CD14-positive monocyte (primary cell): Measurements from ENCODE around the gene TMED1. TPM values are rescaled to one million over a fixed set of nuclear protein-coding genes. Genes with fewer than 3 reads are reported as not detected.
A peak's percentile ranks its signal among the peaks of the same experiment; 100 is the strongest.

ENCODE experiments used
- DNase-seq, 3 donors: peaks; one replicate each; pipeline ENCODE4 v3.0.0-alpha.2; 2011 to 2022
- H2AFZ ChIP-seq: 2 replicates; pipeline ENCODE4 v1.6.0; 2012; ENCODE audit warnings: mild to moderate bottlenecking, low read depth, low read length, inconsistent platforms; ENCODE audit not compliant: insufficient read depth, poor library complexity, severe bottlenecking
- H3K27ac ChIP-seq, 2 donors: 1 replicate in 1 of 2; 2 replicates in 1 of 2; pipeline ENCODE4 v1.5.1; 2012 to 2013; ENCODE audit warnings: low read length in 2 of 2, control low read depth in 1 of 2, inconsistent platforms in 1 of 2, low read depth in 1 of 2, mild to moderate bottlenecking in 1 of 2
- H3K27me3 ChIP-seq, 2 donors: one replicate each; pipeline versions ENCODE4 v1.6.0 to v1.6.1; 2011 to 2013; ENCODE audit warnings: low read length in 2 of 2; ENCODE audit not compliant: control insufficient read depth in 2 of 2, insufficient read depth in 2 of 2
- H3K36me3 ChIP-seq, 2 donors: replicated peaks in 1 of 2; 1 replicate in 1 of 2; 2 replicates in 1 of 2; pipeline versions ENCODE4 v1.5.1 to v1.6.1; 2012 to 2013; ENCODE audit warnings: low read length in 2 of 2, control low read depth in 1 of 2, inconsistent platforms in 1 of 2, mild to moderate bottlenecking in 1 of 2; ENCODE audit not compliant: insufficient read depth in 2 of 2, control insufficient read depth in 1 of 2
- H3K4me1 ChIP-seq, 2 donors: 1 replicate in 1 of 2; 2 replicates in 1 of 2; pipeline versions ENCODE4 v1.5.1 to v1.6.1; 2012 to 2013; ENCODE audit warnings: low read length in 2 of 2, control low read depth in 1 of 2, inconsistent platforms in 1 of 2, mild to moderate bottlenecking in 1 of 2, moderate library complexity in 1 of 2; ENCODE audit not compliant: insufficient read depth in 2 of 2, control insufficient read depth in 1 of 2
- H3K4me2 ChIP-seq: replicated peaks from 2 replicates; pipeline ENCODE3; 2012; ENCODE audit warnings: low read length, moderate library complexity, mild to moderate bottlenecking; ENCODE audit not compliant: poor library complexity, severe bottlenecking; ENCODE audit errors: extremely low read depth
- H3K4me3 ChIP-seq, 3 experiments: fragments of 200-600 bp in 1 of 3; sonication (generic) in 1 of 3; replicated peaks in 1 of 3; 1 replicate in 2 of 3; 2 replicates in 1 of 3; pipeline ENCODE4 v1.5.1; 2011 to 2013; ENCODE audit warnings: low read length in 3 of 3, mild to moderate bottlenecking in 3 of 3, control low read depth in 2 of 3, low read depth in 2 of 3, inconsistent platforms in 1 of 3, moderate library complexity in 1 of 3
- H3K79me2 ChIP-seq: 2 replicates; pipeline ENCODE4 v1.6.0; 2012; ENCODE audit warnings: mild to moderate bottlenecking, control low read depth, inconsistent platforms, low read length, moderate library complexity; ENCODE audit not compliant: insufficient read depth
- H3K9ac ChIP-seq: 2 replicates; pipeline ENCODE4 v1.6.0; 2017; ENCODE audit warnings: low read length, mild to moderate bottlenecking; ENCODE audit not compliant: insufficient read depth, poor library complexity, severe bottlenecking
- H3K9me3 ChIP-seq, 2 donors: replicated peaks in 1 of 2; 1 replicate in 1 of 2; 2 replicates in 1 of 2; pipeline versions ENCODE4 v1.5.1 to v1.6.1; 2012 to 2013; ENCODE audit warnings: low read length in 2 of 2, control low read depth in 1 of 2; ENCODE audit not compliant: control insufficient read depth in 1 of 2, insufficient read depth in 1 of 2
- H4K20me1 ChIP-seq: 2 replicates; pipeline ENCODE4 v1.6.0; 2012; ENCODE audit warnings: mild to moderate bottlenecking, low read length, control low read depth, moderate library complexity; ENCODE audit not compliant: insufficient read depth
- H3K27ac Mint-ChIP-seq, 7 donors: one replicate each; pipeline ENCODE4 v1.8.0; 2020; ENCODE audit warnings: mild to moderate bottlenecking in 7 of 7, mixed read lengths in 7 of 7, moderate library complexity in 6 of 7, inconsistent platforms in 2 of 7
- H3K27me3 Mint-ChIP-seq, 3 donors: one replicate each; pipeline ENCODE4 v1.8.0; 2021 to 2022; ENCODE audit warnings: low read depth in 3 of 3, mild to moderate bottlenecking in 3 of 3, mixed read lengths in 3 of 3, moderate library complexity in 3 of 3, inconsistent platforms in 1 of 3
- H3K36me3 Mint-ChIP-seq, 2 donors: one replicate each; pipeline ENCODE4 v1.8.0; 2020; ENCODE audit warnings: mixed read lengths in 2 of 2, inconsistent platforms in 1 of 2, mild to moderate bottlenecking in 1 of 2
- H3K4me1 Mint-ChIP-seq: one replicate; pipeline ENCODE4 v1.8.0; 2020; ENCODE audit warnings: mild to moderate bottlenecking, mixed read lengths
- H3K4me3 Mint-ChIP-seq, 2 donors: one replicate each; pipeline ENCODE4 v1.8.0; 2020; ENCODE audit warnings: mild to moderate bottlenecking in 2 of 2, mixed read lengths in 2 of 2, moderate library complexity in 1 of 2
- H3K9me3 Mint-ChIP-seq, 7 donors: one replicate each; pipeline ENCODE4 v1.8.0; 2020 to 2022; ENCODE audit warnings: mixed read lengths in 7 of 7, mild to moderate bottlenecking in 6 of 7, moderate library complexity in 6 of 7, inconsistent platforms in 2 of 7
- WGBS: methylation state at CpG from one replicate; pipeline ENCODE4 v1.1.5; 2013; ENCODE audit warnings: missing lambda C conversion rate; ENCODE audit not compliant: insufficient coverage; 5-methylcytosine and 5-hydroxymethylcytosine counted together
- intact Hi-C, 2 donors: fragments of 100-400 bp; cut with micrococcal nuclease; formaldehyde crosslinking; loops; one replicate each; pipeline versions ENCODE4 v1.15.0 to v1.15.1; 2023
- polyA minus RNA-seq: library from RNA; depleted of rRNA, polyadenylated mRNA; stranded (reverse); fragments of >200 nt; gene quantifications from 2 replicates; pipeline ENCODE4 v1.2.3, GENCODE V29; 2012
- polyA plus RNA-seq, 3 donors: library from polyadenylated mRNA; depleted of rRNA in 1 of 3; unstranded in 2 of 3; stranded (reverse) in 1 of 3; fragments of 300-500 nt in 2 of 3; fragments of >200 nt in 1 of 3; fragmentation: Illumina TruSeq in 2 of 3; gene quantifications; 1 replicate in 2 of 3; 2 replicates in 1 of 3; pipeline ENCODE4 v1.2.3, GENCODE V29; 2012 to 2021
- total RNA-seq, 12 experiments: library from RNA in 1 of 12; stranded (reverse) in 1 of 12; fragments of 120-200 nt in 1 of 12; gene quantifications; one replicate each; pipeline ENCODE4 v1.2.4 and lab custom pipeline; 2013 to 2026; ENCODE audit warnings: mixed read lengths in 6 of 12, inconsistent platforms in 1 of 12
- TF ChIP-seq, protein P1 (sequence below): fragments of 200-600 bp; IDR thresholded peaks from one replicate; pipeline ENCODE4 v1.8.0; 2022; ENCODE audit warnings: antibody characterized with exemption, mild to moderate bottlenecking

The TMED1 gene, protein sequence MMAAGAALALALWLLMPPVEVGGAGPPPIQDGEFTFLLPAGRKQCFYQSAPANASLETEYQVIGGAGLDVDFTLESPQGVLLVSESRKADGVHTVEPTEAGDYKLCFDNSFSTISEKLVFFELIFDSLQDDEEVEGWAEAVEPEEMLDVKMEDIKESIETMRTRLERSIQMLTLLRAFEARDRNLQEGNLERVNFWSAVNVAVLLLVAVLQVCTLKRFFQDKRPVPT
- total RNA-seq (2013): 33.1 TPM
- polyA plus RNA-seq (10 to 100 TPM; 23.2 to 56.7 (median 51.3) TPM), polyA minus RNA-seq (28.7 and 37.7 TPM in 2 replicates), total RNA-seq (lab: John Stamatoyannopoulos, UW) (2.0 to 13.5 (median 10.5) reads per million in 11 experiments)

DNA sequence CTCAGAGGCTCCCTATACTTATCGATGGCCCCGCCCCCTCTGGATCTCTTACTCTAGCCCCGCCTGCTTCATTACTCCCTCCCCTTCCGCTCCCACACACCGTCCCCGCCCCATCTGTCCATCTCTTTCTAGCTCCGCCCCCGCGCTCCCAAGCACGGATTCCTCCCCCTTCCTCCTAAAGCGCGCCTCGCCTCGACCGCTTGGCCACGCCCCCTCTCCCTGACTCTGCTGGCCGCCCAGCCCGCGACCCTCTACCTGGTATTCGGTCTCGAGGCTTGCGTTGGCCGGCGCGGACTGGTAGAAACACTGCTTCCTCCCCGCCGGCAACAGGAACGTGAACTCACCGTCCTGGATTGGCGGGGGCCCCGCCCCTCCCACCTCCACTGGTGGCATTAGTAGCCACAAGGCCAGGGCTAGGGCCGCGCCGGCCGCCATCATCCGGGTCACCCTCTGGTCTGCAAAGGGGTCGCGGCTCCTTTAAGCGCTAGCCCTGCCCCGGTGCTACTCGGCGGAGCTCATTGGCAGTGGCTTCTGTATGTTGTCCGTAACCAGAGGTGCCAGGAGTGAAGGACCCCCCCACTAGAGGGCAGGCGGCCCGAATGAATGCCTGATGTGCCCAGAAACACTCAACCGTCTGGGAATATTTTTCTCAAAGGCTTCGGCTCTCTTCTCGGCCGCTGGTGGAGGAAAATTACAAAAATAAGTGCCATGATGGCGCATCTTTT lies at the start of gene TMED1:
TMED1 (minus strand) TSS at position 459 of the 725 bp plus-strand sequence; CDS start at position 438, 21 bp downstream.
- H3K4me3 ChIP-seq: peak within 1 kb of the TSS; percentile 50 to 86 (median 72)
- no peaks in the 10 kb centered on the region for H3K27me3 ChIP-seq
- H3K9me3 Mint-ChIP-seq: peaks cover 2 to 11% (median 7%) of the 10 kb centered on the region in 7 donors
- peak within 1 kb of the TSS; percentile 80 for H2AFZ ChIP-seq
- DNase-seq: peak; percentile 98 to 99 (median 99)
- H3K36me3 Mint-ChIP-seq: peaks cover 13 to 27% of the 10 kb centered on the region in 2 donors
- H3K9ac ChIP-seq: peak within 1 kb of the TSS; percentile 81
- peak within 1 kb of the TSS; percentile 89 for H3K4me2 ChIP-seq
- H3K4me1 ChIP-seq: peaks cover 15 to 18% of the 10 kb centered on the region in 2 donors
- TF ChIP-seq, protein P1, sequence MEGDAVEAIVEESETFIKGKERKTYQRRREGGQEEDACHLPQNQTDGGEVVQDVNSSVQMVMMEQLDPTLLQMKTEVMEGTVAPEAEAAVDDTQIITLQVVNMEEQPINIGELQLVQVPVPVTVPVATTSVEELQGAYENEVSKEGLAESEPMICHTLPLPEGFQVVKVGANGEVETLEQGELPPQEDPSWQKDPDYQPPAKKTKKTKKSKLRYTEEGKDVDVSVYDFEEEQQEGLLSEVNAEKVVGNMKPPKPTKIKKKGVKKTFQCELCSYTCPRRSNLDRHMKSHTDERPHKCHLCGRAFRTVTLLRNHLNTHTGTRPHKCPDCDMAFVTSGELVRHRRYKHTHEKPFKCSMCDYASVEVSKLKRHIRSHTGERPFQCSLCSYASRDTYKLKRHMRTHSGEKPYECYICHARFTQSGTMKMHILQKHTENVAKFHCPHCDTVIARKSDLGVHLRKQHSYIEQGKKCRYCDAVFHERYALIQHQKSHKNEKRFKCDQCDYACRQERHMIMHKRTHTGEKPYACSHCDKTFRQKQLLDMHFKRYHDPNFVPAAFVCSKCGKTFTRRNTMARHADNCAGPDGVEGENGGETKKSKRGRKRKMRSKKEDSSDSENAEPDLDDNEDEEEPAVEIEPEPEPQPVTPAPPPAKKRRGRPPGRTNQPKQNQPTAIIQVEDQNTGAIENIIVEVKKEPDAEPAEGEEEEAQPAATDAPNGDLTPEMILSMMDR: no peak
- peaks cover 0 to 8% of the 10 kb centered on the region in 2 donors for H3K9me3 ChIP-seq
- peak within 1 kb of the TSS; percentile 85 to 94 for H3K27ac ChIP-seq
- peaks cover 31 to 37% of the 10 kb centered on the region in 2 donors for H3K36me3 ChIP-seq
- peaks cover 11% of the 10 kb centered on the region for H3K4me1 Mint-ChIP-seq
- 0% methylated on average over 45 of the region's 50 CpGs for WGBS
- H3K79me2 ChIP-seq: no peaks in the 10 kb centered on the region
- peaks cover 26% of the 10 kb centered on the region for H4K20me1 ChIP-seq
- intact Hi-C loops: loop anchor here (2.0 to 5.0 kb wide), 2 partner anchors 36 to 269 kb away; partner anchors contain the start of genes CARM1 (in 1 of the 2) and KRI1 (in 1 of the 2)
- H3K27ac Mint-ChIP-seq: peak within 1 kb of the TSS; percentile 97 to 100 (median 99)
- H3K4me3 Mint-ChIP-seq: peak within 1 kb of the TSS; percentile 93 to 95
- H3K27me3 Mint-ChIP-seq: peaks cover 0 to 9% (median 3%) of the 10 kb centered on the region in 3 donors
